ENCODE measurements around the gene STT3A.

Gene STT3A

DNA sequence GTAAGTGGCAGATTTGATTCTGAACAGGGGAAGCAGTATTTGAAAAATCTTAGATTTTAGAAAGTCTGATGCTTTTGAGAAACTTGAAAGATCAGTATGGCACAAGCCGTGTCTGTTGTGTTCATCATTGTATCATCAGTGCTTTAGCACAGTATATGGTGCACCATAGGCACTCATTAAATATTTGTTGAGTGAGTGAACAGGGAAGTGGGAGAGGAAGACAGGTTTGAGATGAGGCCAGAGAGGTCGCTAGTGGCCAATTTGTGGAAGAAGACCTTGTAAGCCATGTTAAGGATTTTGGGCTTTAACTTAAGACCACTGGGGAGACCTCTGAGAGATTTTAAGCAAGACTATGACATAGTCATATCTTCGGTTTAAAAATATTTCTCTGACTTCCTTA, 45.2 kb downstream of the STT3A start:
- Histone ChIP-seq H3K36me3 (ENCODE audit: insufficient read depth, low read length) (peaks cover 88% of the 10 kb centered on the region), H3K4me3 (ENCODE audit: low read length) (no peak overlapping the region), H3K27me3 (ENCODE audit: insufficient read depth, low read length) (no peaks in the 10 kb centered on the region), H3K4me1 (ENCODE audit: insufficient read depth, low read length) (no peaks in the 10 kb centered on the region), H2AFZ (ENCODE audit: low read depth, low read length) (no peak overlapping the region), H3K9me3 (ENCODE audit: low read length) (no peaks in the 10 kb centered on the region)

DNA sequence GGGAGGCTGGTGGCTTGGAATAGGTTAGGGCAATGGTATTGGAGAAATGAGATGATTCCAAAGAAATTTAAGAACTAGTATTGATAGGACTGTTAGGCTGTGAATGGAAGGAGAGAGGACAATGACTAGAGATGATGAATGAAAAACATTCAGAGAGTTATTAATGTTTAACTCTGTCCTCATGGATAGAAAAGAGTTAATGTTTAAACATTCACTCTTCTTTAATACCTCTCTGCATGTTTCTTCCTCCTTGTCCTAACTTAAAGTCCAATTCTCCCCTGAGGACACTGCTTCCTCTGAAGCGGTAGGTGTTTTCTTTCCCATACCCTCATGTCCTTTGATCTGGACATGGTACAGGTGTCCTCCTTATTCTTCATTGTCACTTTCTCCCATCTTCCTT, 45.7 kb downstream of the STT3A start:
- Histone ChIP-seq H3K4me1 (ENCODE audit: insufficient read depth, low read length) (no peaks in the 10 kb centered on the region), H3K27me3 (ENCODE audit: insufficient read depth, low read length) (no peaks in the 10 kb centered on the region), H3K4me3 (ENCODE audit: low read length) (no peak overlapping the region), H2AFZ (ENCODE audit: low read depth, low read length) (no peak overlapping the region), H3K36me3 (ENCODE audit: insufficient read depth, low read length) (peaks cover 86% of the 10 kb centered on the region), H3K9me3 (ENCODE audit: low read length) (no peaks in the 10 kb centered on the region)

DNA sequence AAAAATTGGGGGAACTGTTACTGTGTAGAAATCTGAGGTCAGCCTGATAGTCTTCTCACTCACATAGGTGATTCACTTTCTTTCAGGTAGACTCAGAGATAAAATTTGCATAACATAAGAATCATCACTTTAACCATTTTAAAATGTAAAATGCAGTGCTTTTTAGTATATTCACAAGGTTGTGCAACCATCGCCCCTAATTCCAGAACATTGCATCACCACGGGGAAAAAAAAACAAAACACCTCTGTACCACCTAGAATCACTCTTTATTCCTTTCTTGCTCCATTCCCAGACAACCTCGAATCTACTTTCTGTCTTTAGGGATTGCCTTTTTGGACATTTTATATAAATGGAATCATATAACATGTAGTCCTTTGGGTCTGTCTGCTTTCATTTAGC, 53.2 kb downstream of the STT3A start:
- Histone ChIP-seq H3K36me3 (ENCODE audit: insufficient read depth, low read length) (peaks cover 80% of the 10 kb centered on the region), H3K9me3 (ENCODE audit: low read length) (peaks cover 2% of the 10 kb centered on the region), H3K4me3 (ENCODE audit: low read length) (no peak overlapping the region), H2AFZ (ENCODE audit: low read depth, low read length) (no peak overlapping the region), H3K4me1 (ENCODE audit: insufficient read depth, low read length) (no peaks in the 10 kb centered on the region), H3K27me3 (ENCODE audit: insufficient read depth, low read length) (no peaks in the 10 kb centered on the region)

DNA sequence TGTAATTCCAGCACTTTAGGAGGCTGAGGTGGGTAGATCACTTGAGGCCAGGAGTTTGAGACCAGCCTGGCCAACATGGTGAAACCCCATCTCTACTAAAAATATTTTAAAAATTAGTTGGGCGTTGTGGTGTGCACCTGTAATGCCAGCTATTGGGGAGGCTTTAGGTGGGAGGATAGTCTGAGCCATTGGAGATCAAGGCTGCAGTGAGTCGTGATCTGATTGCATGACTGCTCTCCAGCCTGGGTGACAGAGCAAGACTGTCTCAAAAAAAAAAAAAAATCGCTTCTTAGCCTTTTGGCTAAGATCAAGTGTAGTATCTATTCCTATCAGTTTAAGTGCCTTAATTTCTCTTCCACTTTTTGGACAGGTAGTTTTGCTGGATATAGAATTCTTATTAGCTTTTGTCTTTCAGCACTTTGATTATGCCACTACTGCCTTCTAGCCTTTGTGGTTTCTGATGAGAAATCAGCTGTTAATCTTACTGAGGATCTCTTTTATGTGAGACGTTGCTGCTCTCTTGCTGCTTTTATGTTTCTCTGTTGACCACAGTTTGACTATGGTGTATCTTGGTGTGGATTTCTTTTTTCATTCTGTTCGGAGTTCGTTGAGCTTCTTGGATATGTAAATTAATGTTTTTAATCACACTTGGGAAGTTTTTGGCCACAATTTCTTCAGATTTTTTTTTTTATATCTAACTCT, 57.0 kb downstream of the STT3A start:
- Histone ChIP-seq H3K36me3 (ENCODE audit: insufficient read depth, low read length) (peaks cover 81% of the 10 kb centered on the region), H3K4me1 (ENCODE audit: insufficient read depth, low read length) (no peaks in the 10 kb centered on the region)

DNA sequence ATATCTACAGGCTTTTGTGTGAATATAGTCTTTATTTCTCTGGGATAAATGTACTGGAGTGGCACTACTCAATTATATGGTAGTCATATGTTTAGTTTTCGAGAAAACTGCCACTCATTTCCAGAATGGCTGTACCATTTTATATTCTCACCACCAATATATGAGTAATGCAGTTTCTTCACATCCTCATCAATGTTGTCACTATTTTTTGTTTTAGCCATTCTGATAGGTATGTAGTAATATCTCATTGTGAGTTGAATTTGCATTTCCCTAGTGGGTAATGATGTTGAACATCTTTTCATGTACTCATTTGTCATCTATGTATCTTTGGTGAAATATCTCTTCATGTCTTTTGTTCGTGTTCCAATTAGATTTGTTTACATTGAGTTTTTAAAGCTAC, 70.0 kb downstream of the STT3A start:
- Histone ChIP-seq H3K9me3 (ENCODE audit: low read length) (peaks cover 12% of the 10 kb centered on the region), H2AFZ (ENCODE audit: low read depth, low read length) (no peak overlapping the region), H3K36me3 (ENCODE audit: insufficient read depth, low read length) (peaks cover 43% of the 10 kb centered on the region), H3K27me3 (ENCODE audit: insufficient read depth, low read length) (no peaks in the 10 kb centered on the region), H3K4me1 (ENCODE audit: insufficient read depth, low read length) (no peaks in the 10 kb centered on the region), H3K4me3 (ENCODE audit: low read length) (no peak overlapping the region)

More for the DNA sequence above, 57.0 kb downstream of the STT3A start:
- no peak overlapping the region for H3K4me3 ChIP-seq (ENCODE audit: low read length)
- H2AFZ ChIP-seq (ENCODE audit: low read depth, low read length), result no peak overlapping the region
- H3K27me3 ChIP-seq (ENCODE audit: insufficient read depth, low read length), result no peaks in the 10 kb centered on the region
- peaks cover 2% of the 10 kb centered on the region for H3K9me3 ChIP-seq (ENCODE audit: low read length)

DNA sequence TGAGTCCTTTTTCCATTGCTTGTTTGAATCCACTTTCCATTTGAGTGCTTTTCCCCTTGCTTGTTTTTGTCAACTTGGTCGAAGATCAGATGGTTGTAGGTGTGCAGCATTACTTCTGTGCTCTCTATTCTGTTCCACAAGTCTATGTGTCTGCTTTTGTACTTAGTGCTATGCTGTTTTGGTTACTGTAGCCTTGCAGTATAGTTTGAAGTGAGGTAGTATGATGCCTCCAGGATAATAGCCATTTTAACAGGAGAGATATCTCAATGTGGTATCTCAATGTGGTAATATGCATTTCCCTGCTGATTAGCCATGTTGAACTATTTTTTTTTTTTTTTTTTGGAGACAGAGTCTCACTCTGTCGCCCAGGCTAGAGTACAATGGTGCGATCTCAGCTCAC, 71.3 kb downstream of the STT3A start:
- peaks cover 12% of the 10 kb centered on the region for H3K9me3 ChIP-seq (ENCODE audit: low read length)
- H3K36me3 ChIP-seq (ENCODE audit: insufficient read depth, low read length), result peaks cover 36% of the 10 kb centered on the region
- no peaks in the 10 kb centered on the region for H3K4me1 ChIP-seq (ENCODE audit: insufficient read depth, low read length)
- no peaks in the 10 kb centered on the region for H3K27me3 ChIP-seq (ENCODE audit: insufficient read depth, low read length)
- no peak overlapping the region for H2AFZ ChIP-seq (ENCODE audit: low read depth, low read length)
- no peak overlapping the region for H3K4me3 ChIP-seq (ENCODE audit: low read length)

DNA sequence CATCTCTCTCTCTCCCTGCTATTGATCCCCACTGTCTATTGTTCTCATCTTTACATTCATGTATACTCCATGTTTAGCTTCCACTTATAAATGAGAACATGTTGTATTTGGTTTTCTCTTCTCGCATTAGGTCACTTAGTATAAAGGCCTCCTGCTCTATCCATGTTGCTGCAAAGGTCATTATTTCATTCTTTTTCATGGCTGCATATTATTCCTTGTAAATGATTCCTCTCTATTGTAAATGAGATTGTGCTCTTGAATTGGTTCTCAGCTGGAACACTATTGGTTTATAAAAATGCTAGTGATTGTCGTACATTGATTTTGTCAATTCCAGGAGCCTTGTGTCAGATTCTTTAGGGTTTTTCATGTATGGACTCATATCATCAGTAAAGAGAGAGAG, 74.5 kb downstream of the STT3A start:
- Histone ChIP-seq H3K27me3 (ENCODE audit: insufficient read depth, low read length) (no peaks in the 10 kb centered on the region), H3K4me3 (ENCODE audit: low read length) (no peak overlapping the region), H3K36me3 (ENCODE audit: insufficient read depth, low read length) (peaks cover 41% of the 10 kb centered on the region), H3K4me1 (ENCODE audit: insufficient read depth, low read length) (no peaks in the 10 kb centered on the region), H2AFZ (ENCODE audit: low read depth, low read length) (no peak overlapping the region), H3K9me3 (ENCODE audit: low read length) (peaks cover 12% of the 10 kb centered on the region)

DNA sequence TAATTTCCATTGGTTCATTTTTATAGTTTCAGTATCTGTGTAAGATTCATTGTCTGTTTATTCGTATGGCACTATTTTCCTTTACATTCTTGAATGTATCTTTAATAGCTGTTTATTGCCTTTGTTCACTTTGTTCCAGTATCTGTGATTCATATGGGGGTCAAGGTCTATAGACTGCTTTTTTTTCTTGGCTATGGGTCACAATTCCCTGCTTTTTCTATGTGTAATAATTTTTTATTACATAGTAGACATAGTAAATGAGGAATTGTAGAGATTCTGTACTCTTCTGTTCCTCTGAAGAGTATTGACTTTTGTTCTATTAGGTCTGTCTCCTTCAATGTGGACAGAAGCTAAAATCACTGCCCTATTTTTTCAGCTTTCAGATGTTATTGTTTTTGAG, 77.5 kb downstream of the STT3A start:
- Histone ChIP-seq H3K36me3 (ENCODE audit: insufficient read depth, low read length) (peaks cover 41% of the 10 kb centered on the region), H3K27me3 (ENCODE audit: insufficient read depth, low read length) (no peaks in the 10 kb centered on the region), H3K9me3 (ENCODE audit: low read length) (peaks cover 6% of the 10 kb centered on the region), H2AFZ (ENCODE audit: low read depth, low read length) (no peak overlapping the region), H3K4me3 (ENCODE audit: low read length) (no peak overlapping the region), H3K4me1 (ENCODE audit: insufficient read depth, low read length) (no peaks in the 10 kb centered on the region)

DNA sequence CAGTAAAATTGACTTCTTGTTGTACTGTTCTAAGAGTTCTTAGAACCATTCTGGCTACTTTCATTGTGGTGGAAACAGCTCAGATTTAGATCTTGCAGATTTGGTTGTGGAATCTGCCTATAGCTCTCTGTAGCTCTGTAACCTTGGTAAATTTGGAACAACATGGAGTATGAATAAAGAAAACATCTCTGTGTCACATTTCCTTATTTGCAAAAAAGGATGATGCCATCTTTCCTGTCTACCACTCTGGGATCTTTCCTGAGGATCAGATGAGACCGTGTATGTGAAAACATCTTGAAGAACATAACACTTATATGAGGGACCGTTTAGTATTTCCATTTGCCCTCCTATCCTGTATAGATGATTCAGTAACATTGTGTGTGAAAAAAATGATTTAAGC, 78.9 kb downstream of the STT3A start:
- H3K9me3 ChIP-seq (ENCODE audit: low read length), result peaks cover 4% of the 10 kb centered on the region
- H3K36me3 ChIP-seq (ENCODE audit: insufficient read depth, low read length), result peaks cover 48% of the 10 kb centered on the region
- no peaks in the 10 kb centered on the region for H3K27me3 ChIP-seq (ENCODE audit: insufficient read depth, low read length)

More for the DNA sequence above, 78.9 kb downstream of the STT3A start:
- no peaks in the 10 kb centered on the region for H3K4me1 ChIP-seq (ENCODE audit: insufficient read depth, low read length)
- H2AFZ ChIP-seq (ENCODE audit: low read depth, low read length), result no peak overlapping the region
- H3K4me3 ChIP-seq (ENCODE audit: low read length), result no peak overlapping the region

All from neuron (in vitro differentiated cells).